GM10266 (cell line): ENCODE results near the gene NTMT1.
"Not testable (repeated sequence)": the region's sequence is repeated elsewhere in the genome, so short reads cannot be mapped to it uniquely, and the experiment has no call there.

Source experiments
- DNase-seq: peaks from one replicate; pipeline ENCODE4 v3.0.0; 2012; ENCODE audit errors: extremely low spot score
- TF ChIP-seq, protein P1 (sequence below): IDR thresholded peaks from 2 replicates; pipeline ENCODE4 v1.5.1; 2012; ENCODE audit warnings: mild to moderate bottlenecking, low read depth; ENCODE audit not compliant: control insufficient read depth, insufficient read depth; ENCODE audit errors: missing control alignments

NTMT1 gene

DNA sequence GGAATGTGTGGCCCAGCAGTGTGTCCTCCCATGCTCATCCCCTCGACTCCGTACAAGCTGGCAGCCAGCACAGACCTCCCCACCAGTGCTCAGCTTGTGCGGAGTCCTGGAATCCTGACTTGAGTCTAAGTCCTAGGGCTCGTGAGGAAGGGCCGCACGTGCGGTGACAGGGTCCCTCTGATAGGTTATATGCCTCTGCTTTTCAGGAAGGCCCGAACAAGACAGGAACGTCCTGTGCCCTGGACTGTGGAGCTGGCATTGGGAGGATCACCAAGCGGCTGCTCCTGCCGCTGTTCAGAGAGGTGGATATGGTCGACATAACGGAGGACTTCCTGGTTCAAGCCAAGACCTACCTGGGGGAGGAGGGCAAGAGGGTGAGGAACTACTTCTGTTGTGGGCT lies 7.9 kb downstream of the NTMT1 start:
- TF ChIP-seq, protein P1, sequence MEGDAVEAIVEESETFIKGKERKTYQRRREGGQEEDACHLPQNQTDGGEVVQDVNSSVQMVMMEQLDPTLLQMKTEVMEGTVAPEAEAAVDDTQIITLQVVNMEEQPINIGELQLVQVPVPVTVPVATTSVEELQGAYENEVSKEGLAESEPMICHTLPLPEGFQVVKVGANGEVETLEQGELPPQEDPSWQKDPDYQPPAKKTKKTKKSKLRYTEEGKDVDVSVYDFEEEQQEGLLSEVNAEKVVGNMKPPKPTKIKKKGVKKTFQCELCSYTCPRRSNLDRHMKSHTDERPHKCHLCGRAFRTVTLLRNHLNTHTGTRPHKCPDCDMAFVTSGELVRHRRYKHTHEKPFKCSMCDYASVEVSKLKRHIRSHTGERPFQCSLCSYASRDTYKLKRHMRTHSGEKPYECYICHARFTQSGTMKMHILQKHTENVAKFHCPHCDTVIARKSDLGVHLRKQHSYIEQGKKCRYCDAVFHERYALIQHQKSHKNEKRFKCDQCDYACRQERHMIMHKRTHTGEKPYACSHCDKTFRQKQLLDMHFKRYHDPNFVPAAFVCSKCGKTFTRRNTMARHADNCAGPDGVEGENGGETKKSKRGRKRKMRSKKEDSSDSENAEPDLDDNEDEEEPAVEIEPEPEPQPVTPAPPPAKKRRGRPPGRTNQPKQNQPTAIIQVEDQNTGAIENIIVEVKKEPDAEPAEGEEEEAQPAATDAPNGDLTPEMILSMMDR, result no peak
- DNase-seq, result no peak

DNA sequence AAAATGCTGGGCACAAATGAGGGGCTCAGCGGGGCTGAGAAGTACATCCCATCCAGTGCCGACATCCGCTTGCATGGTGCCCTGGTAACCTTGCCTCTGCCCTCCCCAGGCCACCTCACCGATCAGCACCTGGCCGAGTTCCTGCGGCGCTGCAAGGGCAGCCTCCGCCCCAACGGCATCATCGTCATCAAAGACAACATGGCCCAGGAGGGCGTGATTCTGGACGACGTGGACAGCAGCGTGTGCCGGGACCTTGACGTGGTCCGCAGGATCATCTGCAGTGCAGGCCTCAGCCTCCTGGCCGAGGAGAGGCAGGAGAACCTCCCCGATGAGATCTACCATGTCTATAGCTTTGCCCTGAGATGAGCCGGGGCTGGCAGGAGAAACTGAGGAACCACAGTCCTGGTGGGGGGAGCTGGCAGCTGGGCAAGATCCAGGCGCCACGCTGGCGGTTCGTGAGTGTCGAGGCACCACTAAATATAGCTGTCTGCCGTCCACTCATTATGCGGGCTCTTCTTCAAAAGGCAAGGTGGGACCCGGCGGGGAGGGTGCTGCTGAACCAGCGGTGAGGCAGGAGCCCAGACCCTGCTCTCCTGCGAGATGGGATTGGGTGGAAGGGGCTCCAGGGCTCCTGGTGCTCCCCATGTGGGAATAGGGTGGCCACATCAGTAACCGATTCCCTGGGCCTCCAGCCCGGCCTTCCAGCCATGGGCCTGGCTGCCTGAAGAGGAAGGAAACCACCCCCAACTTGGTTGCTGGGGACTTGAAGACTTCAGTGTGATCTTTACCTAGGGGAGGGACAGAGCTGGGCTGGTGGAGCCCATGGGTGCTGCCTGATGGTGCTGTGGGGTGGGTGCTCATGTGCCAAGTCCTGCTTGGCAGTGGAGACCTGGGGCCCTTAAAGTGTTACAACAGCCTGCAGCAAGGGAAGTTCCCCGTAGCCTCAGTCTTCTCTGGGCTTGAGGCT lies 9.4 kb downstream of the NTMT1 start:
- TF ChIP-seq, protein P1, result no peak
- DNase-seq, result no peak

DNA sequence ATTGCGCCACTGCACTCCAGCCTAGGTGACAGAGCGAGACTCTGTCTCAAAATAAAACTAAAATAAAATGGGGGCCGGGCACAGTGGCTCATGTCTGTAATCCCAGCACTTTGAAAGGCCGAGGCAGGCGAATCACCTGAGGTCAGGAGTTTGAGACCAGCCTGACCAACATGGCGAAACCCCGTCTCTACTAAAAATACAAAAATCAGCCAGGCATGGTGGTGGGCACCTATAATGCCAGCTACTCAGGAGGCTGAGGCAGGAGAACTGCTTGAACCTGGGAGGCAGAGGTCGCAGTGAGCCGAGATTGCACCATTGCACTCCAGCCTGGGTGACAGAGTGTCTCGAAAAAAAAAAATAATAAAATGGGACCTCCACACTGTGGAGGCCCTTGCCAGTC lies 10.4 kb downstream of the NTMT1 start:
- DNase-seq, result not testable (repeated sequence)

DNA sequence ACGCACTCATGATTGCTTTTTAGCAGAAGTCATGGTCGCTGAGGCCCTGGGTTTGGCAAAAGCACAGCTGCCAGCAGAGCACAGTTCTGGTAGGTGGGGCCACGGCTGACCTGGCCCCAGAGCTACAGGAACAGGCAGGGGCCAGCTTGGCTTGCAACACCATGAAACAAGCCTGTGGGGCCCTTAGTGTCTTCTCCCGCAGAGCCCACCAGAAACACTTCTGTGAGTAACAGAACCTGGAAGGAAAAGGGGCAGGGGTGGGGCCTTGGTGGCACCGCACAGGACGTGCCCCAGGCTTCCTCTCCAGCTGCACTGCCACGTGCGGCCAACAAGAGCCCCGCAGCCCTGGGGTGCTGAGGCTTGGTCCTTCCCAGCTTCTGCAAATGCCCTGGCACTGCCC lies 11.1 kb downstream of the NTMT1 start:
- DNase-seq, result no peak
- TF ChIP-seq, protein P1, result no peak

DNA sequence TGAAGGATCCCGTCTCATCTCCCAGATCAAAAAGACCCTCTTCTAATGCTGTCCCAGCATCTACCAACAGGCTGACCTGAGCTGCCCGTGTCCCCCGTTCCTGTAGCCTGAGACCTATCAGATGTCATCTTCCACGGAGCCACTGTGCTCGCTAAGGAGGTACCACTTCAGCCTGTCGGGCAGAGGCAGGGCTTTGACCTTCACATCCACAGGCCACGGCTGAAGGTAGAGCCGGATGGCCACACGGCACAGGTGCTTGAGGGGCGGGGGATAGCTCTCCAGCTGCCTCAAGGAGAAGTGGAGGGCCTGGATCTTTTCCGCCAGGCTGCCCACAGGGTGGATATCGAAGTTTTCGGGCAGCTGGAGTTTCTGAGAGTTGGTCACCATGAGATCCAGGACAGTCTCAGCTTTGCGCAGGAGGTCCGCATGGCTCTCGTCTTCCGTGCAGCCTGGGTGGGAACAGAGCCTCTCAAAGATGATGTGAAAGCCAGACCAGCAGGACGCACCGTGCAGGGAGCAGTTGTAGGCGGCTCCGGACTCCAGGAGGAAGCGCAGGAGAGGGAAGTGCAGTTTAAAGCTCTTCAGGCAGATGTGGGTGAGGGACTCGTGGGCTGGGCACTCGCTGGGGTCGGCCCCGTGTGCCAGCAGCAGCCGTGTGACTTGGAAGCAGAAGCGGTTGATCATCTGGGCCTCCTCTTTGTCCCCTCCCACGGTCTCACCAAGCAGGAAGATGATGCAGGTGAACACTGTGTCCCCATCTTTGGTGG lies 11.9 kb downstream of the NTMT1 start:
- no peak for DNase-seq
- TF ChIP-seq, protein P1, result no peak

DNA sequence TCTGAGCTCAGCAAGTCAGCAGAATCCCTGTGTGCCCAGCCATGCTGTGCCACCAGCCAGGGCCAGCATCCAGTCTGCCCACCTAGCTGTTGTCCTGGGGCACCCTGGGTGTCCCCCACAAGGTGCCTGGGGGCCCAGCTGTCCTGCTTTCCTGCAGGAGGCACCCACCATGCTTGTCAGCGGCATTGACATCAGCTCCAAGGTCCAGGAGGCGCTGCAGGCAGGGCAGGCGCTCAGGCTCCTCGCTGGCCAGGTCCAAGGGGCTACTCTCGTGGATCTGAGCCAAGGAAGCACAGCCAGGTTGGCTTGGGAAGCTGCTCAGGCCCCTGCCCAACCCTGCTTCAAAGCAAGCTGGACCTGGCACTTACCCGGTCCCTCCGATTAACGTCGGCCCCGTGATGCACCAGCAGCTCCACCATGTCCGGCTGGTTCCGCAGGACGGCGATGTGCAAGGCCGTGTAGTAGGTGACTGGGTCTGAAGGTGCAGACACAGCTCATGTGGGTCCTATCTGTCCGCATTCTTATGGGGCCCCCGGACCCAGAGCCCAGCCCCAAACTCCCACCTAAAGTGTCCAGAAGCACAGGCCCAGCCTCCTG lies 13.2 kb downstream of the NTMT1 start:
- no peak for DNase-seq
- TF ChIP-seq, protein P1, result no peak

DNA sequence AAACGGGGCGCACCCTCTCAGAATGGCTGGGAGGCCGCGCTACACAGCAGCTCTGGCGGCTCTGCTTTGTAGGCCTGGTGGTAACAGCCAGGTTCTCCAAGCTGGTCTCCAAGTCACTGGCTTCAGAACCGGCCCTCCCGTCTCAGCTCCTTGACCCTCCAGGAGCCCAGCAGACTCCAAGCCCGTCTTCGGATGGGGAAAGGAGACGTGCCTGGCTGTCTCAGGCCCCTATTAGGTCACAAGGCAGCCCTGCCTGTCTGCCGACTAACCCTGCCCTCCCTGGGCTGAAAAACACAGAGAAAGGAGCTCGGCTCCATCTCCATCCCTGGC lies 13.8 kb downstream of the NTMT1 start:
- DNase-seq, result no peak
- TF ChIP-seq, protein P1, result no peak
